DOHH2 (cell line): ENCODE results near the gene DGKB.

ENCODE experiments used
- H3F3A ChIP-seq: fragments of 200-600 bp; sonication (generic), shearing (Covaris generic); 2 replicates; pipeline ENCODE4 v1.6.0; 2016; ENCODE audit warnings: antibody characterized with exemption, mild to moderate bottlenecking; ENCODE audit not compliant: control insufficient read depth, insufficient read depth
- H3K27ac ChIP-seq: fragments of 200-600 bp; sonication (generic); 2 replicates; pipeline ENCODE4 v1.5.1; 2014; ENCODE audit warnings: low read depth, mild to moderate bottlenecking, low read length, moderate library complexity
- H3K27me3 ChIP-seq: fragments of 200-600 bp; sonication (generic); 2 replicates; pipeline ENCODE4 v1.6.1; 2014; ENCODE audit warnings: mild to moderate bottlenecking, low read length, mixed read lengths; ENCODE audit not compliant: control insufficient read depth
- H3K36me3 ChIP-seq: fragments of 200-600 bp; sonication (generic); 2 replicates; pipeline ENCODE4 v1.6.1; 2014; ENCODE audit warnings: mild to moderate bottlenecking, low read length, moderate library complexity, mixed read lengths; ENCODE audit not compliant: control insufficient read depth
- H3K4me1 ChIP-seq: fragments of 200-600 bp; sonication (generic); 2 replicates; pipeline ENCODE4 v1.6.1; 2014; ENCODE audit warnings: mild to moderate bottlenecking, low read length, mixed read lengths; ENCODE audit not compliant: control insufficient read depth
- H3K4me2 ChIP-seq: fragments of 200-600 bp; sonication (generic); 2 replicates; pipeline ENCODE4 v1.6.0; 2014; ENCODE audit warnings: mild to moderate bottlenecking, low read length, moderate library complexity
- H3K4me3 ChIP-seq: fragments of 200-600 bp; sonication (generic); 2 replicates; pipeline ENCODE4 v1.5.1; 2014; ENCODE audit warnings: mild to moderate bottlenecking, low read length, mixed read lengths
- H3K79me2 ChIP-seq: fragments of 200-600 bp; sonication (generic); 2 replicates; pipeline ENCODE4 v1.6.1; 2014; ENCODE audit warnings: mild to moderate bottlenecking, low read length, mixed read lengths; ENCODE audit not compliant: control insufficient read depth
- H3K9me2 ChIP-seq: fragments of 200-600 bp; sonication (generic); replicated peaks from 2 replicates; pipeline ENCODE4 v1.6.1; 2014; ENCODE audit warnings: mild to moderate bottlenecking, low read length, mixed read lengths; ENCODE audit not compliant: control insufficient read depth
- H3K9me3 ChIP-seq: fragments of 200-600 bp; sonication (generic); 2 replicates; pipeline ENCODE4 v1.6.1; 2014; ENCODE audit warnings: antibody characterized with exemption, low read length, mixed read lengths; ENCODE audit not compliant: control insufficient read depth, insufficient read depth
- H4K20me1 ChIP-seq: fragments of 200-600 bp; sonication (generic); 2 replicates; pipeline ENCODE4 v1.6.0; 2014; ENCODE audit warnings: low read depth, mild to moderate bottlenecking, antibody characterized with exemption, low read length, moderate library complexity; ENCODE audit not compliant: control insufficient read depth, insufficient read depth
- CTCF ChIP-seq: fragments of 200-600 bp; sonication (generic); IDR thresholded peaks from one replicate; pipeline ENCODE4 v1.5.1; 2014; ENCODE audit warnings: antibody characterized with exemption, mild to moderate bottlenecking, low read depth, low read length; ENCODE audit not compliant: poor library complexity, severe bottlenecking
- EZH2phosphoT487 ChIP-seq: fragments of 200-600 bp; sonication (generic); IDR thresholded peaks from 2 replicates; pipeline ENCODE4 v1.6.1; 2017; ENCODE audit warnings: borderline replicate concordance, mild to moderate bottlenecking, antibody characterized with exemption, low read length, moderate library complexity, mixed read lengths

Gene DGKB

GRCh38 chr7:14673202-14673601 lies 229.3 kb downstream of the DGKB start:
- no peak overlapping the region for H3K4me2 ChIP-seq
- H3K79me2 ChIP-seq: no peaks in the 10 kb centered on the region
- no peak overlapping the region for H3K4me3 ChIP-seq
- H3K4me1 ChIP-seq: no peaks in the 10 kb centered on the region
- TF ChIP-seq CTCF (no peak), EZH2phosphoT487 (no peak)
- H3K9me2 ChIP-seq: no peaks in the 10 kb centered on the region
- no peaks in the 10 kb centered on the region for H3F3A ChIP-seq
- no peak overlapping the region for H3K27ac ChIP-seq
- H3K27me3 ChIP-seq: no peaks in the 10 kb centered on the region
- no peaks in the 10 kb centered on the region for H3K9me3 ChIP-seq
- no peaks in the 10 kb centered on the region for H4K20me1 ChIP-seq
- no peaks in the 10 kb centered on the region for H3K36me3 ChIP-seq

GRCh38 chr7:14666913-14667312 lies 235.6 kb downstream of the DGKB start:
- no peaks in the 10 kb centered on the region for H4K20me1 ChIP-seq
- TF ChIP-seq EZH2phosphoT487 (no peak), CTCF (no peak)

GRCh38 chr7:14666304-14666703 lies 236.2 kb downstream of the DGKB start:
- no peaks in the 10 kb centered on the region for H3K36me3 ChIP-seq
- H3K27me3 ChIP-seq: no peaks in the 10 kb centered on the region
- no peak overlapping the region for H3K4me3 ChIP-seq
- no peaks in the 10 kb centered on the region for H3K9me2 ChIP-seq
- H4K20me1 ChIP-seq: no peaks in the 10 kb centered on the region
- TF ChIP-seq EZH2phosphoT487 (no peak), CTCF (no peak)
- no peaks in the 10 kb centered on the region for H3K79me2 ChIP-seq
- no peak overlapping the region for H3K27ac ChIP-seq
- no peaks in the 10 kb centered on the region for H3K4me1 ChIP-seq
- H3K9me3 ChIP-seq: no peaks in the 10 kb centered on the region
- no peaks in the 10 kb centered on the region for H3F3A ChIP-seq
- no peak overlapping the region for H3K4me2 ChIP-seq

More at GRCh38 chr7:14666913-14667312, 235.6 kb downstream of the DGKB start:
- Histone ChIP-seq H3F3A (no peaks in the 10 kb centered on the region), H3K9me3 (no peaks in the 10 kb centered on the region), H3K27me3 (no peaks in the 10 kb centered on the region), H3K4me3 (no peak overlapping the region), H3K9me2 (no peaks in the 10 kb centered on the region), H3K4me1 (no peaks in the 10 kb centered on the region), H3K36me3 (no peaks in the 10 kb centered on the region), H3K79me2 (no peaks in the 10 kb centered on the region), H3K27ac (no peak overlapping the region), H3K4me2 (no peak overlapping the region)

- Histone ChIP-seq H3K27me3 (no peaks in the 10 kb centered on the region), H3K79me2 (no peaks in the 10 kb centered on the region), H3K4me3 (no peak overlapping the region), H3K9me3 (peaks cover 7% of the 10 kb centered on the region; the same call in 1 of the 2 replicates), H3K4me2 (no peak overlapping the region), H3F3A (no peaks in the 10 kb centered on the region), H3K27ac (no peak overlapping the region), H3K9me2 (no peaks in the 10 kb centered on the region), H3K36me3 (no peaks in the 10 kb centered on the region), H3K4me1 (no peaks in the 10 kb centered on the region), H4K20me1 (no peaks in the 10 kb centered on the region)
- no peak for TF ChIP-seq EZH2phosphoT487
- no peak for TF ChIP-seq CTCF
Measured at GRCh38 chr7:14639801-14640200, 262.8 kb downstream of the DGKB start.
